Mesenchymal stem cell (in vitro differentiated cells and primary cell): ENCODE measurements around the gene PABPN1.

Experiments
- DNase-seq: peaks from one replicate; pipeline ENCODE4 v3.0.0-alpha.2; 2013
- H2AFZ ChIP-seq: one replicate; pipeline ENCODE4 v1.6.1; 2013; ENCODE audit warnings: low read depth, mild to moderate bottlenecking, control low read depth, inconsistent platforms, low read length, moderate library complexity
- H2AK5ac ChIP-seq: 2 replicates; pipeline ENCODE4 v1.6.1; 2013; ENCODE audit warnings: low read length, moderate library complexity, mild to moderate bottlenecking, inconsistent platforms; ENCODE audit not compliant: severe bottlenecking
- H2BK120ac ChIP-seq: one replicate; pipeline ENCODE4 v1.6.1; 2013; ENCODE audit warnings: low read depth, mild to moderate bottlenecking, inconsistent platforms, low read length, moderate library complexity
- H2BK12ac ChIP-seq, 2 experiments: one replicate each; pipeline ENCODE4 v1.6.1; 2013; ENCODE audit warnings: inconsistent platforms in 2 of 2, low read length in 2 of 2, mild to moderate bottlenecking in 2 of 2, moderate library complexity in 2 of 2, control low read depth in 1 of 2
- H2BK15ac ChIP-seq: one replicate; pipeline ENCODE4 v1.6.1; 2013; ENCODE audit warnings: mild to moderate bottlenecking, low read depth, inconsistent platforms; ENCODE audit not compliant: poor library complexity, severe bottlenecking
- H2BK5ac ChIP-seq: 2 replicates; pipeline ENCODE4 v1.6.1; 2013; ENCODE audit warnings: low read depth, mild to moderate bottlenecking, low read length, control low read depth, inconsistent platforms; ENCODE audit not compliant: poor library complexity, severe bottlenecking
- H3K14ac ChIP-seq, 2 experiments: one replicate each; pipeline ENCODE4 v1.6.1; 2013; ENCODE audit warnings: inconsistent platforms in 2 of 2, low read length in 2 of 2, control low read depth in 1 of 2, mild to moderate bottlenecking in 1 of 2, moderate library complexity in 1 of 2
- H3K18ac ChIP-seq, 2 experiments: one replicate each; pipeline ENCODE4 v1.6.1; 2013; ENCODE audit warnings: inconsistent platforms in 2 of 2, low read length in 2 of 2, control low read depth in 1 of 2, low read depth in 1 of 2, mild to moderate bottlenecking in 1 of 2
- H3K23ac ChIP-seq, 2 experiments: one replicate each; pipeline ENCODE4 v1.6.1; 2013; ENCODE audit warnings: inconsistent platforms in 2 of 2, low read length in 2 of 2, mild to moderate bottlenecking in 2 of 2, moderate library complexity in 2 of 2, control low read depth in 1 of 2
- H3K27ac ChIP-seq: 2 replicates; pipeline ENCODE4 v1.5.1; 2013; ENCODE audit warnings: mild to moderate bottlenecking, moderate library complexity, low read length, control low read depth, inconsistent platforms; ENCODE audit not compliant: poor library complexity, severe bottlenecking
- H3K27me3 ChIP-seq, 2 experiments: 2 replicates each; pipeline versions ENCODE4 v1.6.1 to v1.7.0; 2013; ENCODE audit warnings: low read length in 2 of 2, mild to moderate bottlenecking in 2 of 2, moderate library complexity in 2 of 2, control low read depth in 1 of 2, inconsistent platforms in 1 of 2; ENCODE audit not compliant: control insufficient read depth in 1 of 2, insufficient read depth in 1 of 2
- H3K36me3 ChIP-seq, 2 experiments: 2 replicates each; pipeline versions ENCODE4 v1.6.1 to v1.7.0; 2013; ENCODE audit warnings: low read length in 2 of 2, control low read depth in 1 of 2, inconsistent platforms in 1 of 2, low read depth in 1 of 2, mild to moderate bottlenecking in 1 of 2; ENCODE audit not compliant: insufficient read depth in 2 of 2, control insufficient read depth in 1 of 2
- H3K4ac ChIP-seq, 2 experiments: one replicate each; pipeline ENCODE4 v1.6.1; 2013; ENCODE audit warnings: inconsistent platforms in 2 of 2, low read length in 2 of 2, mild to moderate bottlenecking in 2 of 2, moderate library complexity in 2 of 2, control low read depth in 1 of 2, low read depth in 1 of 2
- H3K4me1 ChIP-seq: 2 replicates; pipeline ENCODE4 v1.6.1; 2013; ENCODE audit warnings: low read depth, low read length, control low read depth; ENCODE audit not compliant: control insufficient read depth, insufficient read depth
- H3K4me2 ChIP-seq: 2 replicates; pipeline ENCODE4 v1.6.1; 2013; ENCODE audit warnings: low read length, mild to moderate bottlenecking, inconsistent platforms; ENCODE audit not compliant: poor library complexity, severe bottlenecking
- H3K4me3 ChIP-seq, 2 experiments: 2 replicates each; pipeline versions ENCODE4 v1.5.1 to v1.7.0; 2013; ENCODE audit warnings: low read length in 2 of 2, mild to moderate bottlenecking in 2 of 2, control low read depth in 1 of 2, low read depth in 1 of 2; ENCODE audit not compliant: insufficient read depth in 1 of 2
- H3K79me1 ChIP-seq: replicated peaks from 2 replicates; pipeline ENCODE4 v1.6.1; 2013; ENCODE audit warnings: mild to moderate bottlenecking, control low read depth, low read length, inconsistent platforms; ENCODE audit not compliant: poor library complexity, severe bottlenecking
- H3K9ac ChIP-seq: 2 replicates; pipeline ENCODE4 v1.7.0; 2013; ENCODE audit warnings: mild to moderate bottlenecking, low read length, moderate library complexity
- H3K9me3 ChIP-seq: 2 replicates; pipeline ENCODE4 v1.7.0; 2013; ENCODE audit warnings: mild to moderate bottlenecking, low read length; ENCODE audit not compliant: control insufficient read depth
- H4K8ac ChIP-seq: one replicate; pipeline ENCODE4 v1.6.1; 2013; ENCODE audit warnings: inconsistent platforms, mild to moderate bottlenecking, low read length, moderate library complexity
- H4K91ac ChIP-seq: one replicate; pipeline ENCODE4 v1.6.1; 2013; ENCODE audit warnings: mild to moderate bottlenecking, low read length, inconsistent platforms
- WGBS: methylation state at CpG from one replicate; pipeline ENCODE4 v1.1.7; 2013; ENCODE audit warnings: mixed read lengths; 5-methylcytosine and 5-hydroxymethylcytosine counted together

PABPN1 gene

GRCh38 chr14:23366426-23366921 lies 45.2 kb downstream of the PABPN1 start:
- Histone ChIP-seq H2AK5ac (no peak overlapping the region), H3K9ac (peak overlapping the region; percentile 78), H4K91ac (peak overlapping the region; percentile 84), H3K14ac (no peak overlapping the region), H3K23ac (no peak overlapping the region), H3K36me3 (no peaks in the 10 kb centered on the region), H3K4me3 (no peak overlapping the region), H3K27me3 (peaks cover 34 to 60% of the 10 kb centered on the region in 2 experiments), H4K8ac (peak overlapping the region; percentile 85), H2AFZ (peak overlapping the region; percentile 75), H3K18ac (peak overlapping the region; percentile 81 to 83), H3K4me2 (peak overlapping the region; percentile 93), H3K9me3 (no peaks in the 10 kb centered on the region), H2BK5ac (peak overlapping the region; percentile 47), H2BK12ac (peak overlapping the region in 1 of 2 experiments; percentile 59), H2BK15ac (peak overlapping the region; percentile 29), H2BK120ac (peak overlapping the region; percentile 58), H3K79me1 (peaks cover 8% of the 10 kb centered on the region), H3K4ac (peak overlapping the region in 1 of 2 experiments; percentile 13), H3K4me1 (peaks cover 16% of the 10 kb centered on the region), H3K27ac (peak overlapping the region; percentile 75)
- DNase-seq: peak; percentile 82
- WGBS: 3% methylated on average over 34 of the region's 34 CpGs

- Histone ChIP-seq H3K18ac (no peak overlapping the region), H3K14ac (no peak overlapping the region), H4K91ac (no peak overlapping the region), H3K27me3 (peaks cover 52 to 62% of the 10 kb centered on the region in 2 experiments), H3K9me3 (no peaks in the 10 kb centered on the region), H3K23ac (no peak overlapping the region), H2BK12ac (no peak overlapping the region), H3K4me1 (peaks cover 9% of the 10 kb centered on the region), H3K4me3 (no peak overlapping the region), H4K8ac (no peak overlapping the region), H2BK5ac (no peak overlapping the region), H3K4ac (no peak overlapping the region), H3K4me2 (no peak overlapping the region), H3K36me3 (no peaks in the 10 kb centered on the region), H2BK15ac (no peak overlapping the region), H2AK5ac (no peak overlapping the region), H3K9ac (no peak overlapping the region), H2AFZ (no peak overlapping the region), H3K27ac (no peak overlapping the region), H2BK120ac (no peak overlapping the region), H3K79me1 (no peaks in the 10 kb centered on the region)
- 31% methylated on average over 1 of the region's 1 CpG for WGBS
- DNase-seq: no peak
Observed at GRCh38 chr14:23370221-23370620, 49.0 kb downstream of the PABPN1 start.

- Histone ChIP-seq H3K27me3 (peaks cover 58% of the 10 kb centered on the region in 2 experiments), H3K4me2 (no peak overlapping the region), H3K79me1 (no peaks in the 10 kb centered on the region), H2AFZ (no peak overlapping the region), H2BK120ac (no peak overlapping the region), H3K18ac (no peak overlapping the region), H3K4ac (no peak overlapping the region), H4K91ac (no peak overlapping the region), H2AK5ac (no peak overlapping the region), H3K27ac (no peak overlapping the region), H3K23ac (no peak overlapping the region), H2BK5ac (no peak overlapping the region), H3K9me3 (no peaks in the 10 kb centered on the region), H3K4me3 (no peak overlapping the region), H3K14ac (no peak overlapping the region), H3K4me1 (peaks cover under 1% of the 10 kb centered on the region), H3K9ac (no peak overlapping the region), H2BK12ac (no peak overlapping the region), H4K8ac (no peak overlapping the region), H2BK15ac (no peak overlapping the region), H3K36me3 (no peaks in the 10 kb centered on the region)
- 100% methylated on average over 1 of the region's 1 CpG for WGBS
- DNase-seq: no peak
Observed at GRCh38 chr14:23371865-23372264, 50.6 kb downstream of the PABPN1 start.

- Histone ChIP-seq H3K27ac (no peak within 1 kb of the TSS), H3K4ac (no peak within 1 kb of the TSS), H4K91ac (no peak within 1 kb of the TSS), H3K27me3 (peaks cover 58 to 64% of the 10 kb centered on the region in 2 experiments), H4K8ac (no peak within 1 kb of the TSS), H2BK12ac (no peak within 1 kb of the TSS), H3K23ac (no peak within 1 kb of the TSS), H3K4me1 (no peaks in the 10 kb centered on the region), H2BK5ac (no peak within 1 kb of the TSS), H3K4me2 (no peak within 1 kb of the TSS), H2AFZ (no peak within 1 kb of the TSS), H3K14ac (peak within 1 kb of the TSS in 1 of 2 experiments; percentile 6), H3K4me3 (no peak within 1 kb of the TSS), H3K18ac (no peak within 1 kb of the TSS), H3K9me3 (no peaks in the 10 kb centered on the region), H3K9ac (no peak within 1 kb of the TSS), H3K36me3 (no peaks in the 10 kb centered on the region), H2BK120ac (no peak within 1 kb of the TSS), H3K79me1 (no peaks in the 10 kb centered on the region), H2BK15ac (no peak within 1 kb of the TSS), H2AK5ac (no peak within 1 kb of the TSS)
- no peak for DNase-seq
- whole genome bisulfite sequencing: 79% methylated on average over 2 of the region's 2 CpGs
Observed at GRCh38 chr14:23372509-23372908, 51.3 kb downstream of the PABPN1 start, which contains the start of gene IL25. TSS of gene IL25 (plus strand) at chr14:23372809.
